Measurements from ENCODE around the gene HOXB3. TPM values are rescaled to one million over a fixed set of nuclear protein-coding genes. Genes with fewer than 3 reads are reported as not detected.

The HOXB3 gene
- total and polyA plus RNA-seq, 7 donors: 0.96 to 8.8 (median 1.5) TPM

DNA sequence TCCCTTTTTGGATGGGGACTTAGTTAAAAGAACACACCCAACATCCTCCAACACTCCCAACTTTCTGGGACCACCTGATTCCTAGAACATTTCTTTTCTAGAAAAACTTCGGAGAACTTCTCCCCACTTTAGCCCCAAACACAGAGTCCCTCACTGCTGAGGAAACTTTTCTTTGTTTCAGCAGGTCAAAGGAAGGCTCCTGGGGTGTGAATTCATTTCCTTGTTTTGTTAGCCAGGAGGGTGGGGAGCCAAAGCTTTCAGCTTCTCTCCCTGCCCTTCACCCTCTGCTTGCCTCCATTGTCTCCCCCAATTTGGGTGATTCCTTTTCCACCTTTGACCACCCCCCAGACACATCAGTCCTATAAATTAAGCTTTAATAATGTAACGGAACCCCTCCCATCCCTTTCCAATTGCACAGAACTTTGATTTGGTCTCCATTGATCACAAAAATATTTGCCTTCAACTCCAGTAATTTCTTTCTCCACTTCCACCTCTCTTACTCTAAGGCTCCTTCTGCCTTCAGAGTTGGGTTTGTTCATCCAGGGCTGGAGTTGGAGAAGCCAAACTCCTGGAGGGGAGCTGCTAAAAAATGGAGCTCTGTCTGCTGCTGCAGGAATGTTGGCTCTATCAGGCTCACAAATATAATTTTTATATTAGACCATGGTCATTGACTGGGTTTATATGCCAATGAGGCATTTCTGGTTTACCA is 22.2 kb downstream of the HOXB3 start:
- H3K4me1 ChIP-seq: no peaks in the 10 kb centered on the region

GRCh38 chr17:48567209-48567608 is 22.8 kb downstream of the HOXB3 start:
- H3K9me3 ChIP-seq: no peaks in the 10 kb centered on the region
- peaks cover under 1 to 59% (median 16%) of the 10 kb centered on the region in 3 donors for H3K27me3 ChIP-seq (ENCODE audit: insufficient read depth in 3 of 3, low read length in 2 of 3)
- no peak for DNase-seq
- H3K36me3 ChIP-seq (ENCODE audit: insufficient read depth in 1 of 2, low read depth in 1 of 2): no peaks in the 10 kb centered on the region
- H3K4me1 ChIP-seq: no peaks in the 10 kb centered on the region
- intact Hi-C loops (cut with DNase I): no loop called here
- peak overlapping the region; percentile 18 for H3K27ac ChIP-seq
- H3K4me3 ChIP-seq: no peak overlapping the region
- WGBS, 3 donors: 69 to 82% (median 80%) methylated on average over 6 of the region's 6 CpGs
- no peak for ATAC-seq
- TF ChIP-seq CTCF (IDR thresholded peaks at IDR 0.05): no peak

More for the DNA sequence above, 22.2 kb downstream of the HOXB3 start:
- ATAC-seq (no peak), DNase-seq (no peak)
- peak overlapping the region; percentile 18 for H3K27ac ChIP-seq
- peaks cover 4 to 59% (median 16%) of the 10 kb centered on the region in 3 donors for H3K27me3 ChIP-seq (ENCODE audit: insufficient read depth in 3 of 3, low read length in 2 of 3)
- no peak overlapping the region for H3K4me3 ChIP-seq
- no peaks in the 10 kb centered on the region for H3K36me3 ChIP-seq (ENCODE audit: insufficient read depth in 1 of 2, low read depth in 1 of 2)
- no peaks in the 10 kb centered on the region for H3K9me3 ChIP-seq
- TF ChIP-seq CTCF (IDR thresholded peaks at IDR 0.05): no peak
- 72 to 84% (median 75%) methylated on average over 2 of the region's 2 CpGs for WGBS, 3 donors
- intact Hi-C loops (cut with DNase I): no loop called here

GRCh38 chr17:48566717-48567116 is 23.3 kb downstream of the HOXB3 start:
- H3K27ac ChIP-seq: peak overlapping the region; percentile 16
- no peaks in the 10 kb centered on the region for H3K4me1 ChIP-seq
- DNase-seq (no peak), ATAC-seq (no peak)
- TF ChIP-seq CTCF (IDR thresholded peaks at IDR 0.05): no peak
- H3K36me3 ChIP-seq (ENCODE audit: insufficient read depth in 1 of 2, low read depth in 1 of 2): no peaks in the 10 kb centered on the region
- intact Hi-C loops (cut with DNase I): no loop called here
- peaks cover 0 to 59% (median 16%) of the 10 kb centered on the region in 3 donors for H3K27me3 ChIP-seq (ENCODE audit: insufficient read depth in 3 of 3, low read length in 2 of 3)
- H3K9me3 ChIP-seq: no peaks in the 10 kb centered on the region
- WGBS, 3 donors: 47 to 74% (median 50%) methylated on average over 2 of the region's 2 CpGs
- no peak overlapping the region for H3K4me3 ChIP-seq

- WGBS, 3 donors: 85 to 94% (median 89%) methylated on average over 4 of the region's 4 CpGs
- Histone ChIP-seq H3K36me3 (ENCODE audit: insufficient read depth in 1 of 2, low read depth in 1 of 2) (no peaks in the 10 kb centered on the region), H3K27ac (no peak overlapping the region), H3K4me1 (no peaks in the 10 kb centered on the region), H3K27me3 (ENCODE audit: insufficient read depth in 3 of 3, low read length in 2 of 3) (peaks cover 0 to 56% (median 16%) of the 10 kb centered on the region in 3 donors), H3K9me3 (no peaks in the 10 kb centered on the region), H3K4me3 (no peak overlapping the region)
- intact Hi-C loops (cut with DNase I): no loop called here
- ATAC-seq (no peak), DNase-seq (no peak)
- TF ChIP-seq CTCF (IDR thresholded peaks at IDR 0.05): no peak
These were observed 23.9 kb downstream of the HOXB3 start for GRCh38 chr17:48565925-48566710.
